ENCODE results near the gene VCAM1. TPM values are rescaled to one million over a fixed set of nuclear protein-coding genes. Genes with fewer than 3 reads are reported as not detected.

The VCAM1 gene
- total RNA-seq, 1 donor from 2014 or later = 8.2 TPM

- Mint-ChIP-seq H3K4me3 (ENCODE audit: unreplicated experiment) (no peak overlapping the region), H3K36me3 (ENCODE audit: unreplicated experiment) (peaks cover 7% of the 10 kb centered on the region), H3K27ac (ENCODE audit: unreplicated experiment) (peak overlapping the region; percentile 79), H3K9me3 (ENCODE audit: unreplicated experiment) (peaks cover 25% of the 10 kb centered on the region), H3K4me1 (ENCODE audit: unreplicated experiment) (peaks cover 31% of the 10 kb centered on the region), H3K27me3 (ENCODE audit: unreplicated experiment) (peaks cover 9% of the 10 kb centered on the region)
- DNase-seq (ENCODE audit: extremely low spot score, unreplicated experiment) = no peak
- no peak for TF ChIP-seq CTCF (IDR thresholded peaks at IDR 0.05)
Observed at GRCh38 chr1:100699744-100700143, 19.8 kb upstream of the VCAM1 start.

GRCh38 chr1:100700586-100700985, 19.0 kb upstream of the VCAM1 start:
- no peak for TF ChIP-seq CTCF (IDR thresholded peaks at IDR 0.05)
- peaks cover 21% of the 10 kb centered on the region for H3K9me3 Mint-ChIP-seq (ENCODE audit: unreplicated experiment)
- DNase-seq (ENCODE audit: extremely low spot score, unreplicated experiment) = no peak
- H3K27ac Mint-ChIP-seq (ENCODE audit: unreplicated experiment) = no peak overlapping the region
- peaks cover 9% of the 10 kb centered on the region for H3K27me3 Mint-ChIP-seq (ENCODE audit: unreplicated experiment)
- peaks cover 7% of the 10 kb centered on the region for H3K36me3 Mint-ChIP-seq (ENCODE audit: unreplicated experiment)
- H3K4me1 Mint-ChIP-seq (ENCODE audit: unreplicated experiment) = peaks cover 31% of the 10 kb centered on the region
- H3K4me3 Mint-ChIP-seq (ENCODE audit: unreplicated experiment) = no peak overlapping the region

- DNase-seq (ENCODE audit: extremely low spot score, unreplicated experiment) = no peak
- H3K4me3 Mint-ChIP-seq (ENCODE audit: unreplicated experiment) = no peak overlapping the region
- peak overlapping the region; percentile 68 for H3K27ac Mint-ChIP-seq (ENCODE audit: unreplicated experiment)
- TF ChIP-seq CTCF (IDR thresholded peaks at IDR 0.05) = no peak
- peaks cover 2% of the 10 kb centered on the region for H3K36me3 Mint-ChIP-seq (ENCODE audit: unreplicated experiment)
- peaks cover 45% of the 10 kb centered on the region for H3K4me1 Mint-ChIP-seq (ENCODE audit: unreplicated experiment)
- H3K9me3 Mint-ChIP-seq (ENCODE audit: unreplicated experiment) = peaks cover 9% of the 10 kb centered on the region
- H3K27me3 Mint-ChIP-seq (ENCODE audit: unreplicated experiment) = no peaks in the 10 kb centered on the region
Observed at GRCh38 chr1:100703052-100703451, 16.5 kb upstream of the VCAM1 start.

GRCh38 chr1:100703716-100704115, 15.8 kb upstream of the VCAM1 start:
- Mint-ChIP-seq H3K27ac (ENCODE audit: unreplicated experiment) (peak overlapping the region; percentile 78), H3K4me3 (ENCODE audit: unreplicated experiment) (no peak overlapping the region), H3K36me3 (ENCODE audit: unreplicated experiment) (peaks cover 2% of the 10 kb centered on the region), H3K4me1 (ENCODE audit: unreplicated experiment) (peaks cover 52% of the 10 kb centered on the region), H3K27me3 (ENCODE audit: unreplicated experiment) (no peaks in the 10 kb centered on the region), H3K9me3 (ENCODE audit: unreplicated experiment) (peaks cover 9% of the 10 kb centered on the region)
- TF ChIP-seq CTCF (IDR thresholded peaks at IDR 0.05) = no peak
- no peak for DNase-seq (ENCODE audit: extremely low spot score, unreplicated experiment)

GRCh38 chr1:100704473-100704872, 15.1 kb upstream of the VCAM1 start:
- Mint-ChIP-seq H3K9me3 (ENCODE audit: unreplicated experiment) (peaks cover 2% of the 10 kb centered on the region), H3K27ac (ENCODE audit: unreplicated experiment) (peak overlapping the region; percentile 78), H3K4me1 (ENCODE audit: unreplicated experiment) (peaks cover 56% of the 10 kb centered on the region), H3K27me3 (ENCODE audit: unreplicated experiment) (no peaks in the 10 kb centered on the region), H3K4me3 (ENCODE audit: unreplicated experiment) (no peak overlapping the region), H3K36me3 (ENCODE audit: unreplicated experiment) (no peaks in the 10 kb centered on the region)
- no peak for TF ChIP-seq CTCF (IDR thresholded peaks at IDR 0.05)
- no peak for DNase-seq (ENCODE audit: extremely low spot score, unreplicated experiment)
